Peyer's patch (tissue), 4 donors: Measurements from ENCODE around the gene TRAPPC11. TPM values are rescaled to one million over a fixed set of nuclear protein-coding genes. Genes with fewer than 3 reads are reported as not detected.

Source experiments
- DNase-seq, 3 donors: peaks; one replicate each; pipeline ENCODE4 v3.0.0-alpha.2; 2017 to 2019
- H3K27ac ChIP-seq, 4 donors: fragments of 200-600 bp; sonication (generic); one replicate each; pipeline ENCODE4 v1.5.1; 2016 to 2019
- H3K27me3 ChIP-seq, 2 donors: fragments of 200-600 bp; sonication (generic); one replicate each; pipeline ENCODE4 v1.5.1; 2019
- H3K36me3 ChIP-seq, 3 donors: fragments of 200-600 bp; sonication (generic); one replicate each; pipeline ENCODE4 v1.5.1; 2016 to 2019
- H3K4me1 ChIP-seq, 4 donors: fragments of 200-600 bp; sonication (generic); one replicate each; pipeline ENCODE4 v1.5.1; 2016 to 2019
- H3K4me3 ChIP-seq, 4 donors: fragments of 200-600 bp; sonication (generic); 1 replicate in 3 of 4; 2 replicates in 1 of 4; pipeline ENCODE4 v1.5.1; 2016 to 2019; ENCODE audit warnings: mild to moderate bottlenecking in 1 of 4
- H3K9me3 ChIP-seq, 4 donors: fragments of 200-600 bp; sonication (generic); one replicate each; pipeline ENCODE4 v1.5.1; 2016 to 2019; ENCODE audit warnings: mild to moderate bottlenecking in 1 of 4
- POLR2A ChIP-seq, 2 donors: fragments of 450-650 bp; IDR thresholded peaks; one replicate each; pipeline ENCODE4 v1.5.1; 2017; ENCODE audit warnings: antibody characterized with exemption in 2 of 2, mild to moderate bottlenecking in 2 of 2, moderate library complexity in 2 of 2
- total RNA-seq, 4 donors: library from RNA; depleted of rRNA; stranded (reverse); fragments of >200 nt; gene quantifications; one replicate each; pipeline ENCODE4 v1.1.0, GENCODE V29; 2016
- TF ChIP-seq, protein P1 (sequence below), 6 experiments: fragments of 450-650 bp in 4 of 6; fragments of 200-600 bp in 2 of 6; sonication (generic) in 1 of 6; IDR thresholded peaks; one replicate each; pipeline ENCODE4 v1.5.1; 2017 to 2019; ENCODE audit warnings: antibody characterized with exemption in 6 of 6, mild to moderate bottlenecking in 3 of 6, moderate library complexity in 1 of 6

Gene TRAPPC11
- total RNA-seq, 4 donors from 2014 or later: 38.0 to 60.1 (median 52.8) TPM

DNA sequence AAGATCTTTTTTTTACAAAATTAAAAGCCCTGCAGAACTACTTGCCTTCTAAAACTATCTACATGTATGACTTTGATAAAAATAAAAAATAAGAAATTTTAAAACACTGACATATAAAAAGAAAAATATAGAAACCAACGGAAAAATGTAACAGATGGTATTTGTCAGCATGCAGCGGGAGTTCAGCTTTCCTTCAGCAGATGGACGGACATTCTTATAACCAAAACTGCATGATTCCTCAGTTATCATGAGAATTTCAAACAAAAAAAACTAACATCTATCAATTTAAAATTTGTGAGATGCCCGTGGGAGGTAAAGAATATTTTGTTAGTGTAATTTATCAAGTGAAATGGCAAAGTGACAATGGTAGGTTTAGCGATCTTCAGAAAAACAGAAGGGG, 23.4 kb upstream of the TRAPPC11 start:
- no peaks in the 10 kb centered on the region for H3K36me3 ChIP-seq
- H3K27me3 ChIP-seq: no peaks in the 10 kb centered on the region
- no peak for DNase-seq
- no peaks in the 10 kb centered on the region for H3K9me3 ChIP-seq
- H3K4me3 ChIP-seq: no peak overlapping the region
- H3K27ac ChIP-seq: no peak overlapping the region
- no peak for TF ChIP-seq POLR2A (IDR thresholded peaks at IDR 0.05)
- TF ChIP-seq, protein P1, sequence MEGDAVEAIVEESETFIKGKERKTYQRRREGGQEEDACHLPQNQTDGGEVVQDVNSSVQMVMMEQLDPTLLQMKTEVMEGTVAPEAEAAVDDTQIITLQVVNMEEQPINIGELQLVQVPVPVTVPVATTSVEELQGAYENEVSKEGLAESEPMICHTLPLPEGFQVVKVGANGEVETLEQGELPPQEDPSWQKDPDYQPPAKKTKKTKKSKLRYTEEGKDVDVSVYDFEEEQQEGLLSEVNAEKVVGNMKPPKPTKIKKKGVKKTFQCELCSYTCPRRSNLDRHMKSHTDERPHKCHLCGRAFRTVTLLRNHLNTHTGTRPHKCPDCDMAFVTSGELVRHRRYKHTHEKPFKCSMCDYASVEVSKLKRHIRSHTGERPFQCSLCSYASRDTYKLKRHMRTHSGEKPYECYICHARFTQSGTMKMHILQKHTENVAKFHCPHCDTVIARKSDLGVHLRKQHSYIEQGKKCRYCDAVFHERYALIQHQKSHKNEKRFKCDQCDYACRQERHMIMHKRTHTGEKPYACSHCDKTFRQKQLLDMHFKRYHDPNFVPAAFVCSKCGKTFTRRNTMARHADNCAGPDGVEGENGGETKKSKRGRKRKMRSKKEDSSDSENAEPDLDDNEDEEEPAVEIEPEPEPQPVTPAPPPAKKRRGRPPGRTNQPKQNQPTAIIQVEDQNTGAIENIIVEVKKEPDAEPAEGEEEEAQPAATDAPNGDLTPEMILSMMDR (IDR thresholded peaks at IDR 0.05): no peak
- H3K4me1 ChIP-seq: no peaks in the 10 kb centered on the region

DNA sequence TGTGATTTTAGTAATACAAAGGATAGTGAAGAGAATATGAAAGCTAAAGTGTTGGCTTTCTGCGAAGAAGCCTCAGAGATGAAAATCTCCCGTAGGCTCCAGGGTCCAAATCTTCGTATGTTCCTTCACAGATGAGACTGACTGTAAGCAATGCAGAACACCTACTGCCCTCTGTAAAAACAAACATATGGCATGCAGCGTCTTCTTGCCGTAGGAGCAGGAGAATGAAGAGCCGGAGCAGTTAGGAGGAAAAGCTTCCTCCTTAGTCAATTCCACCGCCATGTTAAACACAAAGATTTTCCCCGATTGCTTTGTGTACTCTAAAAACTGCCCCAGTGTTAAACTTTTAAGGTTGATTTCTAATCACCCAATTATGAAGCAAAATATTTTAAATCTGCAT, 22.6 kb upstream of the TRAPPC11 start:
- TF ChIP-seq, protein P1 (IDR thresholded peaks at IDR 0.05): no peak
- no peak for TF ChIP-seq POLR2A (IDR thresholded peaks at IDR 0.05)
- no peak for DNase-seq
- Histone ChIP-seq H3K27ac (no peak overlapping the region), H3K36me3 (no peaks in the 10 kb centered on the region), H3K27me3 (no peaks in the 10 kb centered on the region), H3K4me1 (no peaks in the 10 kb centered on the region), H3K4me3 (peak overlapping the region in 2 of 4 donors; percentile 1 to 18), H3K9me3 (no peaks in the 10 kb centered on the region)

DNA sequence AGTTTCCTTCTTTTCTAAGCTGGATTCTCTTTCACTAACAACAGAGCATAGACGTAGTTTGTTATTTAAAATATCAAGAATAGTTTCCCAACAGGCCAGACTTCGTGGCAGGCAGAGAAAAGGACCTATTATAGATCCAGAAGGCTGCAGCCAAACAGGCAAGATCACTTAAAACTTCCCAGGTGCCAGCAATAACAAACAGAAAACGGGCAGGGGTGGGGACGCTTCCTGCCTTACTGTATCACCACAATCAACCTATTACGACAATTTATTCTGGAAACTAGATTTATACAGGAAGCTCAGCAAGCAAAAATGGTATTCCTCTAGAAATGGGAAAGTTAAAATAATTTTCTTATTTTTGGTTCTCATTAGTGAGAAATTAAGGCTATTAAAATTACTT, 22.2 kb upstream of the TRAPPC11 start:
- DNase-seq: no peak
- no peak overlapping the region for H3K27ac ChIP-seq
- H3K27me3 ChIP-seq: no peaks in the 10 kb centered on the region
- H3K36me3 ChIP-seq: no peaks in the 10 kb centered on the region
- TF ChIP-seq, protein P1 (IDR thresholded peaks at IDR 0.05): no peak
- TF ChIP-seq POLR2A (IDR thresholded peaks at IDR 0.05): no peak
- no peaks in the 10 kb centered on the region for H3K9me3 ChIP-seq
- no peaks in the 10 kb centered on the region for H3K4me1 ChIP-seq
- peak overlapping the region in 2 of 4 donors; percentile 1 to 18 for H3K4me3 ChIP-seq

DNA sequence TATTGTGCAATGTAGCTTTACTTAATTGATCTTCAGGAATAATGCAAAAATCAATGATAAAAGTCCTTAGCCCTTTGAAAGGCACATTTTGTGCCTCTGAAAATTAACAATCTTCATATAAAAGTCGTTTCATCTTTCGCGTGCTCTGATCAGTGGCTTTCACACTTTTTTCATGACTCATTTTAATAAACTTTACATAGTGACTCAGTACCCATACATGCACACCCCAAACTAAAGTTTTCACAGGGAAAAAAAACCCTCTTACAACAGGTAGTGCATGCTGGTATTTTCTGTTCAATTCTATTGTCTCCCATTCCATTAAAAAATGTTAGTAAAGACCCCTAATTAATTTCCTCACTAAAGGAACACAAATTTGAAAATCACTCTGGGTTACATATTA, 21.6 kb upstream of the TRAPPC11 start:
- no peaks in the 10 kb centered on the region for H3K27me3 ChIP-seq
- no peak for TF ChIP-seq POLR2A (IDR thresholded peaks at IDR 0.05)
- TF ChIP-seq, protein P1 (IDR thresholded peaks at IDR 0.05): no peak
- H3K36me3 ChIP-seq: peaks cover 0 to under 1% (median 0%) of the 10 kb centered on the region in 3 donors
- no peak for DNase-seq
- H3K27ac ChIP-seq: no peak overlapping the region
- H3K9me3 ChIP-seq: no peaks in the 10 kb centered on the region
- no peak overlapping the region for H3K4me3 ChIP-seq
- H3K4me1 ChIP-seq: no peaks in the 10 kb centered on the region

DNA sequence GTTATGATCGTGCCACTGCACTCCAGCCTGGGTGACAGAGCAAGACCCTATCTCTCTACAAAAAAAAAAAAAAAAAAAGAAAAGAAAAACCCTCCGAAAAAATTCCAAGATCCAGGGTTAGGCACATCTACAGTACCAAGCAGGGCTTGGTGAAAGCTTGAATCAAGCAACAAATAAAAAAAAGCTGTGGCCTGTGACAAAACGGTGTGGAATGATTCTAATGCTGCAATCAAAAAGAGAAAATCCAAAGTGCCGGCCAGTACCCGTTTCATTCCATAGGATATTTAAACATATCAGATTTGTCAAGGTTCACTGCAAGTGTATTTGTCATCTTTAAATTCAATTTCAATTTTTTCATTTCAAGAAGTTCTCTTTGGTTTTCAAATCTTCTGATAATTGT, 20.7 kb upstream of the TRAPPC11 start:
- Histone ChIP-seq H3K9me3 (no peaks in the 10 kb centered on the region), H3K27me3 (no peaks in the 10 kb centered on the region), H3K36me3 (peaks cover 0 to 4% (median 0%) of the 10 kb centered on the region in 3 donors), H3K4me3 (no peak overlapping the region), H3K27ac (no peak overlapping the region), H3K4me1 (no peaks in the 10 kb centered on the region)
- no peak for DNase-seq
- TF ChIP-seq, protein P1 (IDR thresholded peaks at IDR 0.05): no peak
- TF ChIP-seq POLR2A (IDR thresholded peaks at IDR 0.05): no peak

DNA sequence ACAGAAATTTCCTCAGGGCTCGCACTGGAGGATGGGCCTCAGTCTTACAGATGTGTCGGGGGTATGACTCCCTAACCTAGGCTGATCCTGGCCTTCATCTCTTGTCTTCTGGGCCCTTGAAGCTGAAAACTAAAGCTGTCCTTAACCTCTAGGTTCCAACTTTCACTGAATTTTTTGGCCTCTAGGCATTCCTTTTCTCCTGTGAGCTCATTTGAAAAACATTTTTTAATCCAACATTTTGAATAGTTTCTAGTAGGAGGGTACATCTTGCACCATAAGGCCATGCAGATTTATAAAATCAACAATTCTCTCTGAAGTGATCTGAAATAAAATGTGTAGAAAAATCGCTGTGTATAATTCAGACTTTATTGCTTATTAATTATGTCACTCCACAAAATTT, 19.8 kb upstream of the TRAPPC11 start:
- H3K36me3 ChIP-seq: peaks cover 0 to 12% (median 0%) of the 10 kb centered on the region in 3 donors
- H3K9me3 ChIP-seq: no peaks in the 10 kb centered on the region
- no peaks in the 10 kb centered on the region for H3K4me1 ChIP-seq
- H3K27me3 ChIP-seq: no peaks in the 10 kb centered on the region
- no peak for TF ChIP-seq POLR2A (IDR thresholded peaks at IDR 0.05)
- TF ChIP-seq, protein P1 (IDR thresholded peaks at IDR 0.05): no peak
- no peak overlapping the region for H3K4me3 ChIP-seq
- no peak overlapping the region for H3K27ac ChIP-seq
- no peak for DNase-seq
